Stomach (tissue), 4 donors: ENCODE results near the gene TUBA4B.

Experiments used
- CTCF ChIP-seq, 7 experiments: fragments of 450-650 bp in 4 of 7; fragments of 200-600 bp in 3 of 7; sonication (generic) in 3 of 7; IDR thresholded peaks; one replicate each; pipeline ENCODE4 v1.5.1; 2016 to 2019; ENCODE audit warnings: antibody characterized with exemption in 7 of 7, control low read depth in 2 of 7, mild to moderate bottlenecking in 1 of 7
- POLR2A ChIP-seq, 4 donors: fragments of 450-650 bp; IDR thresholded peaks; one replicate each; pipeline ENCODE4 v1.6.1; 2016; ENCODE audit warnings: antibody characterized with exemption in 4 of 4, control low read depth in 2 of 4, mild to moderate bottlenecking in 1 of 4, moderate library complexity in 1 of 4
- POLR2AphosphoS5 ChIP-seq, 3 donors: sonication (generic); formaldehyde crosslinking; IDR thresholded peaks; one replicate each; pipeline ENCODE4 v1.6.1; 2016; ENCODE audit warnings: antibody characterized with exemption in 3 of 3

DNA sequence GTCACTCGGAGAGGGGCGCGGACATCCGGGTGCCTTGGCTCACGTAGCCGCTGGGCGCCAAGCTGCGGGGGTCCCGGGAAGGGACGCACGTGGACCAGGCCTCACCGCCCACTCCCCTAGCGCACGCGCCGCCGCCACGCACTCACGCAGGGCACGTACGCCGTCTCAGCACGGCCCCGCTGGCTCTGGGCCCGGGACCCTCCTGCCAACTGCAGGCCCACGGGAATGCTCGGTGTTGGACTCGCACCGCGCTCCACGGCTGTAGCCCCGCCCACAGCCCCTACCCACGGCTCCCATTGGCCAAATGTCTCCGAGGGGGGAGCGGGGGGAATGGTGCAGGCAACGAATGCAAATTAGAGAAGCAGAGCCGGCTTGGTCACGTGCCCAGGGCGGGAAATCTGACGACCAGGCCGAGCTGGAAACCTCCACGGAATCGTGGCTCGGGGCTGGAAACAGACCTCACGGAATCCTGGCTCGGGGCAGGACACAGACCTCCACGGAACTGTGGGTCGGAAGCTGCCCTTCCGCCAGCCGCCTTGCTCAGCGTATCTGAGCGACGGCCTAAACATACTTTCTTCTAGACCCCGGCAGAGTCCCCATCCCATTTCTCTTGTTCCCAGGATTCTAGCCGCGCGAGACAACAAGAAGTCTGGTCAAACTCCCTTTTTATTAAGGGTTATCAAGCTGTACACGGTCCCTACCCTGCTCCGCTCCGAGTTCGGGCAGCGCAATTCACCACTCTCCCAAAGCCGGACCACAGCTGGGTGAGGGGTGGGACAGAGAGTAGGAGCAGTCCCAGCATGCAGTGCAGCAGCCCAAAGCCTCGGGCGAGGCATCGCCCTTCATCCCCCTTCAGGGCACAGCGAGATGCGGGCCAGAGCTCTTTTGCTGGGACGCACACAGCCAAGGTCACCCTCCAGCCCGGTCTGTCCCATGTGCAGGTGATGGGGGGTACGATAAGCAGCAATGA, 34.0 kb upstream of the TUBA4B start, which contains the start of gene ABCB6:
- TF ChIP-seq CTCF (IDR thresholded peaks at IDR 0.05) (no peak), POLR2A (IDR thresholded peaks at IDR 0.05) (peak in 2 of 4 donors; percentile 22 to 47), POLR2AphosphoS5 (IDR thresholded peaks at IDR 0.05) (peak; percentile 53 to 87 (median 77))
